PC-3 (cell line): Measurements from ENCODE around the gene PLAAT1.

Source experiments
- EZH2 ChIP-seq: fragments of 300-600 bp; sonication (generic); IDR thresholded peaks from one replicate; pipeline ENCODE4 v1.6.1; 2017; ENCODE audit warnings: antibody characterized with exemption, mild to moderate bottlenecking, low read length; ENCODE audit not compliant: unreplicated experiment
- EZH2phosphoT487 ChIP-seq: fragments of 300-600 bp; sonication (generic); IDR thresholded peaks from 2 replicates; pipeline ENCODE4 v1.6.1; 2018; ENCODE audit warnings: mild to moderate bottlenecking, antibody characterized with exemption, low read length, borderline replicate concordance
- TF ChIP-seq, protein P1 (sequence below): fragments of 300-600 bp; sonication (generic); conservative IDR thresholded peaks from 2 replicates; pipeline ENCODE4 v1.5.1; 2017; ENCODE audit warnings: antibody characterized with exemption, low read depth, mild to moderate bottlenecking, low read length

DNA sequence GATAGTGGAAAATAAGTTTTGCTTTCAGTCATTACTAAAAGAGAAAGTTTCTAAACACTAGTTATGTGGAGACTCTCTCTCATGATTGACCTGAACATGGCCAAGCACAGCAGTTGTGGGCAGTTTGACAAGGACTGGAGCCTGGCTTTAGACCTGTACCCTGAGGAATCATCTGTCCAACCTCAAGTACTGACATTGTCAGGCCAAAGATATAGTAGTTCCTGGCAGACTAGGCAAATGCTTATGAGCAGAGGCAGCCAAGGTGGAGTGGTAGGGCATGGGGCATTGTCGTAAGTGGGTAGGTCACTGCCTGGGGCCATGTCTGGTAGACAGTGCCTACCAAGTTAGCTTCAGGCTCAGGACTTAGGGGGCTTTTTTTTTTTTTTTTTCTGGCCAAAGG, 20.9 kb downstream of the PLAAT1 start:
- TF ChIP-seq, protein P1, sequence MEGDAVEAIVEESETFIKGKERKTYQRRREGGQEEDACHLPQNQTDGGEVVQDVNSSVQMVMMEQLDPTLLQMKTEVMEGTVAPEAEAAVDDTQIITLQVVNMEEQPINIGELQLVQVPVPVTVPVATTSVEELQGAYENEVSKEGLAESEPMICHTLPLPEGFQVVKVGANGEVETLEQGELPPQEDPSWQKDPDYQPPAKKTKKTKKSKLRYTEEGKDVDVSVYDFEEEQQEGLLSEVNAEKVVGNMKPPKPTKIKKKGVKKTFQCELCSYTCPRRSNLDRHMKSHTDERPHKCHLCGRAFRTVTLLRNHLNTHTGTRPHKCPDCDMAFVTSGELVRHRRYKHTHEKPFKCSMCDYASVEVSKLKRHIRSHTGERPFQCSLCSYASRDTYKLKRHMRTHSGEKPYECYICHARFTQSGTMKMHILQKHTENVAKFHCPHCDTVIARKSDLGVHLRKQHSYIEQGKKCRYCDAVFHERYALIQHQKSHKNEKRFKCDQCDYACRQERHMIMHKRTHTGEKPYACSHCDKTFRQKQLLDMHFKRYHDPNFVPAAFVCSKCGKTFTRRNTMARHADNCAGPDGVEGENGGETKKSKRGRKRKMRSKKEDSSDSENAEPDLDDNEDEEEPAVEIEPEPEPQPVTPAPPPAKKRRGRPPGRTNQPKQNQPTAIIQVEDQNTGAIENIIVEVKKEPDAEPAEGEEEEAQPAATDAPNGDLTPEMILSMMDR: no peak
- no peak for TF ChIP-seq EZH2phosphoT487
- no peak for TF ChIP-seq EZH2
